GM19099 (cell line): ENCODE measurements around the gene ELL2.

Experiments used
- POLR2A ChIP-seq: IDR thresholded peaks from 3 replicates; pipeline ENCODE4 v1.6.1; 2011; ENCODE audit warnings: low read depth; ENCODE audit not compliant: insufficient read length; ENCODE audit errors: extremely low read depth

Gene ELL2

GRCh38 chr5:95988877-95989276 lies 27.2 kb upstream of the ELL2 start:
- no peak for TF ChIP-seq POLR2A

- TF ChIP-seq POLR2A: no peak
Measured at GRCh38 chr5:95988094-95988493, 26.4 kb upstream of the ELL2 start.

- no peak for TF ChIP-seq POLR2A
Measured at GRCh38 chr5:95986937-95987520, 25.4 kb upstream of the ELL2 start.

GRCh38 chr5:95986001-95986400 lies 24.4 kb upstream of the ELL2 start:
- TF ChIP-seq POLR2A: no peak

- TF ChIP-seq POLR2A: no peak
Measured at GRCh38 chr5:95985249-95985648, 23.6 kb upstream of the ELL2 start.

- TF ChIP-seq POLR2A: no peak
Measured at GRCh38 chr5:95984287-95984938, 22.8 kb upstream of the ELL2 start.

- no peak for TF ChIP-seq POLR2A
Measured at GRCh38 chr5:95983509-95983908, 21.9 kb upstream of the ELL2 start.

- TF ChIP-seq POLR2A: no peak
Measured at GRCh38 chr5:95983080-95983479, 21.4 kb upstream of the ELL2 start.

GRCh38 chr5:95976606-95977005 lies 15.0 kb upstream of the ELL2 start:
- TF ChIP-seq POLR2A: no peak

- no peak for TF ChIP-seq POLR2A
Measured at GRCh38 chr5:95975703-95976102, 14.1 kb upstream of the ELL2 start.

- no peak for TF ChIP-seq POLR2A
Measured at GRCh38 chr5:95973793-95974325, 12.2 kb upstream of the ELL2 start.

GRCh38 chr5:95972196-95972595 lies 10.5 kb upstream of the ELL2 start:
- no peak for TF ChIP-seq POLR2A

- TF ChIP-seq POLR2A: no peak
Measured at GRCh38 chr5:95970359-95970704, 8.7 kb upstream of the ELL2 start.

GRCh38 chr5:95969651-95970358 lies 8.2 kb upstream of the ELL2 start:
- no peak for TF ChIP-seq POLR2A

GRCh38 chr5:95969055-95969454 lies 7.4 kb upstream of the ELL2 start:
- no peak for TF ChIP-seq POLR2A

GRCh38 chr5:95967236-95967635 lies 5.6 kb upstream of the ELL2 start:
- TF ChIP-seq POLR2A: no peak
